ENCODE measurements around the gene PBOV1. TPM values are rescaled to one million over a fixed set of nuclear protein-coding genes. Genes with fewer than 3 reads are reported as not detected.

PBOV1 gene
- total and polyA plus RNA-seq, 3 donors from 2014 or later: not detected

DNA sequence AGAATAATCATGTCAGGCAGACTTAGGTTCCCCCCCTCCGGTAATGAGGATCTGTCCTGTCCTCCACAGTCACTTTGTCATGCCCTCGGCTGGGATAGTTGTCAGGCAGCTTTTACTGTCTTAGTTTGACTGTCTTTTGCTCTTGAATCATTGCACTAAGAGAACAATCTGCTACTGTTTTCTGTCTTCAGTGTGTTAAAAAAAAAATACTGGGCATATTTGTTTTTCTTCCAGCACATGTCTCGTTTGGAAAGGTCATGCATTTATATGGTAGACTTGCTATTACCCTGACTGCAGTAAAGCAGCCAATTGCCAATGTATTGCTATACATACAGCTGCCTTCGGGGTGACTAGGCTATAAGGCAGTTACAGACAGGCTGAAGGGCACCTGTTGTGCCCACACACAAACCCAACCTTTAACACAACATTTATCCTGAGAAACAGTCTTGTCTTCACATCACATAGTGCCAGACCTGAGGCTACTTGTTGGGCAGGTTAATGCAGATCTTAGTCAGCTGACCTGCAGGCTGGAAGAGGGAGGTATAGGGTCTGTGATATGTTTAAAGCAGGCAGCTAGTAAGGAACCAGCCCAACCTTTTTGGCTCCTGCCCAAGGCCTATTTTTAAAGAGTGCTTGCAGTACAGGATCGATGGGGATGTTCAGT is 29.9 kb downstream of the PBOV1 start:
- Histone ChIP-seq H3K36me3 (ENCODE audit: low read depth, missing control alignments) (no peaks in the 10 kb centered on the region), H3K27ac (no peak overlapping the region), H3K9me3 (no peaks in the 10 kb centered on the region), H3K27me3 (no peaks in the 10 kb centered on the region), H3K4me3 (no peak overlapping the region), H3K4me1 (no peaks in the 10 kb centered on the region)
- no peak for TF ChIP-seq POLR2A (IDR thresholded peaks at IDR 0.05)
- TF ChIP-seq, protein P1, sequence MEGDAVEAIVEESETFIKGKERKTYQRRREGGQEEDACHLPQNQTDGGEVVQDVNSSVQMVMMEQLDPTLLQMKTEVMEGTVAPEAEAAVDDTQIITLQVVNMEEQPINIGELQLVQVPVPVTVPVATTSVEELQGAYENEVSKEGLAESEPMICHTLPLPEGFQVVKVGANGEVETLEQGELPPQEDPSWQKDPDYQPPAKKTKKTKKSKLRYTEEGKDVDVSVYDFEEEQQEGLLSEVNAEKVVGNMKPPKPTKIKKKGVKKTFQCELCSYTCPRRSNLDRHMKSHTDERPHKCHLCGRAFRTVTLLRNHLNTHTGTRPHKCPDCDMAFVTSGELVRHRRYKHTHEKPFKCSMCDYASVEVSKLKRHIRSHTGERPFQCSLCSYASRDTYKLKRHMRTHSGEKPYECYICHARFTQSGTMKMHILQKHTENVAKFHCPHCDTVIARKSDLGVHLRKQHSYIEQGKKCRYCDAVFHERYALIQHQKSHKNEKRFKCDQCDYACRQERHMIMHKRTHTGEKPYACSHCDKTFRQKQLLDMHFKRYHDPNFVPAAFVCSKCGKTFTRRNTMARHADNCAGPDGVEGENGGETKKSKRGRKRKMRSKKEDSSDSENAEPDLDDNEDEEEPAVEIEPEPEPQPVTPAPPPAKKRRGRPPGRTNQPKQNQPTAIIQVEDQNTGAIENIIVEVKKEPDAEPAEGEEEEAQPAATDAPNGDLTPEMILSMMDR (IDR thresholded peaks at IDR 0.05): no peak
- 62 to 67% methylated on average over 5 of the region's 5 CpGs for WGBS, 2 donors
- DNase-seq: no peak
- intact Hi-C loops (cut with DNase I; ENCODE audit: low total_unique reads): no loop called here

DNA sequence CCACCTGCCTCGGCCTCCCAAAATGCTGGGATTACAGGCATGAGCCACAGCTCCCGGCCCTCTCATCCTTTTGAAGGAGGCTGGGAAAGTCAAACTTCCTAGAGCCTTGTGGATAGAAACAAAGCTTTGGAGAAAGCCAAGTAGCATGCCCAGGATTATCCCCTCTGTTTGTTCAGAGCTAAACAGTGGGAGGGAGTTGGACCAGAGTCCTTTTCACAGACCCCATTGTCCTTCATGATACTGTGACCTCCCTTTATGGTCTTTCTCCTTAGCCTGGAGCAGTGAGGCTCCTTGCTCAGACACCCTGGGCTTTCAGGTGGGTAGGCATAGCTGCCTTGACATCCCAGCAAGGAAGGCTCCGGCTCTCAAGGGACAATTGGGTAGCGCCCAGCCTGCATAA is 31.1 kb downstream of the PBOV1 start:
- no peaks in the 10 kb centered on the region for H3K4me1 ChIP-seq
- WGBS, 2 donors: 92 to 100% methylated on average over 3 to 4 of the region's 4 CpGs
- no peak for DNase-seq
- H3K9me3 ChIP-seq: no peaks in the 10 kb centered on the region
- no peaks in the 10 kb centered on the region for H3K27me3 ChIP-seq
- no peaks in the 10 kb centered on the region for H3K36me3 ChIP-seq (ENCODE audit: low read depth, missing control alignments)
- TF ChIP-seq, protein P1 (IDR thresholded peaks at IDR 0.05): no peak
- no peak for TF ChIP-seq POLR2A (IDR thresholded peaks at IDR 0.05)
- H3K4me3 ChIP-seq: no peak overlapping the region
- H3K27ac ChIP-seq: no peak overlapping the region
- intact Hi-C loops (cut with DNase I; ENCODE audit: low total_unique reads): no loop called here

DNA sequence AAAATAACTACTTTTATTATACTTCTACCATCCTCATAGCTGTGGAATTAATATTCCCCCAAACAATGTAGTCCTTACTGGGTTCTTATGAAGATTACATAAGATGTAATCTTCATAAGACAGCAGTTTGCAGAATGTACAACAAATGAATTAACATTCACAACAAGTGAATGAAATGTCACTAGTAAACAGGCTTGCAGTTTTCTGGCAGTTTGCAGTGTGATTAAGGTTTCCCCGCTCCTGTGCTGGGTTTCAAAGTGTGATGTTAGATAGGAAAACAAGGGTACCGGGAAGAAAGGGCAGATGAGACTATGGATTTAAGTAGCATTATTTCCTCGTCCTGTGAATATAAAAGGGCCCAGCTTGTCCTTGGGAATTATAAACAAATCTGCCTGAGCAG is 34.1 kb downstream of the PBOV1 start:
- intact Hi-C loops (cut with DNase I; ENCODE audit: low total_unique reads): no loop called here
- Histone ChIP-seq H3K27ac (no peak overlapping the region), H3K27me3 (no peaks in the 10 kb centered on the region), H3K36me3 (ENCODE audit: low read depth, missing control alignments) (no peaks in the 10 kb centered on the region), H3K4me1 (no peaks in the 10 kb centered on the region), H3K9me3 (no peaks in the 10 kb centered on the region), H3K4me3 (no peak overlapping the region)
- DNase-seq: no peak
- no peak for TF ChIP-seq POLR2A (IDR thresholded peaks at IDR 0.05)
- TF ChIP-seq, protein P1 (IDR thresholded peaks at IDR 0.05): no peak
- 82 to 85% methylated on average over 3 of the region's 3 CpGs for WGBS, 2 donors

DNA sequence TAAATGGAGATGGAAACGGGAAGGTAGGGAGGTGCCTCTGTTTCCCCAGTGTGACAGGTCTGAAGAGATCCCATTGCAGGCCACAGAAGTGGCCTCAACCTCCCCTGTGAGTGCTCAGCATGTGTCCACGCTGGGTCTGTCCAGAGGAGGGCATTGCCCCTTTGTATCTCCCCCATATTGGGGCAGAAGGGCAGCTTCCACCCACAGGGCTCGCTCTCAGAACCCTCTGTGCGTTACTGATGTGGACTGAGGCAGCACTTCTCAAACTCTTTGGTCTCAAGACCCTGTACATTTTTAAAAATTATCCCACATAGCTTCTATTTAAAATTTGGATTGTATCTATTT is 34.5 kb downstream of the PBOV1 start:
- no peak for DNase-seq
- Histone ChIP-seq H3K27ac (no peak overlapping the region), H3K4me1 (no peaks in the 10 kb centered on the region)

More for the DNA sequence above, 34.5 kb downstream of the PBOV1 start:
- Histone ChIP-seq H3K27me3 (no peaks in the 10 kb centered on the region), H3K9me3 (no peaks in the 10 kb centered on the region), H3K36me3 (ENCODE audit: low read depth, missing control alignments) (no peaks in the 10 kb centered on the region), H3K4me3 (no peak overlapping the region)
- 85 to 88% methylated on average over 4 of the region's 4 CpGs for WGBS, 2 donors
- TF ChIP-seq, protein P1 (IDR thresholded peaks at IDR 0.05): no peak
- no peak for TF ChIP-seq POLR2A (IDR thresholded peaks at IDR 0.05)
- intact Hi-C loops (cut with DNase I; ENCODE audit: low total_unique reads): no loop called here
